A673 (cell line): ENCODE data around the gene NCAPG.

Experiments used
- CTCF ChIP-seq: fragments of 300-800, 200-600 bp; sonication (generic); conservative IDR thresholded peaks from 2 replicates; pipeline ENCODE4 v1.5.1; 2017; ENCODE audit warnings: low read depth, mild to moderate bottlenecking, antibody characterized with exemption, low read length, moderate library complexity, mixed read lengths
- EZH2 ChIP-seq: fragments of 200-600 bp; sonication (generic); IDR thresholded peaks from 2 replicates; pipeline ENCODE4 v1.6.1; 2017; ENCODE audit warnings: borderline replicate concordance, low read depth, mild to moderate bottlenecking, mixed read lengths, antibody characterized with exemption, low read length; ENCODE audit not compliant: poor library complexity, severe bottlenecking

DNA sequence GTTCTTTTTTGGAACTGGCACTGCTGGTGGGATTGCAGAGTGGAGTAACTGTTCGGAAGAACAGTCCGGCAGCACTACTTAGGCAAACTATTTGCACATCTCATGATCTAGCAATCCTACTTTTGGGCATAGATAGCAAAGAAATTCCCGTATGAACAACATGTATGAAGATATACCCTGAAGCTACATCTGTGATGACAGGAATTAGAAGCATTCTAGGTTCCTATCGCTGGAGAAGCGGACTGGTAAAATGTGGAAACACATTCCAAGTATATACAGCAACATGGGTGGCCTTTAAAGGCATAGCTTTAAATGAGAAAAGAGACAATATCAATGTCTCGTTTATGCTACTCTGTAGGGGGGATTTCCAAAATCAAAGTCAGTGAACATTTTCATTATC lies 3.3 kb upstream of the NCAPG start:
- TF ChIP-seq CTCF (no peak), EZH2 (no peak)
